ENCODE data around the gene JAZF1.
"Not testable (repeated sequence)": the region's sequence is repeated elsewhere in the genome, so short reads cannot be mapped to it uniquely, and the experiment has no call there.

GRCh38 chr7:27886710-27887109 lies 293.9 kb downstream of the JAZF1 start:
- TF ChIP-seq EZH2 (IDR thresholded peaks at IDR 0.05; ENCODE audit: low read depth, low read length, severe bottlenecking); BRCA1 (IDR thresholded peaks at IDR 0.05; ENCODE audit: low read depth, low read length); EP300 (IDR thresholded peaks at IDR 0.05; ENCODE audit: borderline replicate concordance in 1 of 2, low read depth in 2 of 2, low read length in 2 of 2); CTCF (IDR thresholded peaks at IDR 0.05; ENCODE audit: control extremely low read depth in 1 of 3, insufficient read depth in 1 of 3, low read depth in 1 of 3, low read length in 3 of 3); SP4 (IDR thresholded peaks at IDR 0.05; ENCODE audit: low read length); RAD21 (IDR thresholded peaks at IDR 0.05 in 1 of 2, conservative IDR thresholded peaks at IDR 0.05 in 1 of 2; ENCODE audit: low read depth in 2 of 2, low read length in 2 of 2); POLR2A (IDR thresholded peaks at IDR 0.05; ENCODE audit: control extremely low read depth in 1 of 2, low read depth in 2 of 2, low read length in 2 of 2); JUN (IDR thresholded peaks at IDR 0.05; ENCODE audit: low read depth, low read length); ATF2 (IDR thresholded peaks at IDR 0.05; ENCODE audit: low read length): not testable (repeated sequence)

All from H1 (cell line).